HG02981 (cell line): Measurements from ENCODE around the gene R3HDM4.

Experiments used
- ATAC-seq: cut with Tn5 transposase; IDR thresholded peaks from one replicate; pipeline ENCODE4 v1.9.1; 2021; ENCODE audit warnings: mild to moderate bottlenecking, moderate library complexity; ENCODE audit not compliant: unreplicated experiment

The R3HDM4 gene

DNA sequence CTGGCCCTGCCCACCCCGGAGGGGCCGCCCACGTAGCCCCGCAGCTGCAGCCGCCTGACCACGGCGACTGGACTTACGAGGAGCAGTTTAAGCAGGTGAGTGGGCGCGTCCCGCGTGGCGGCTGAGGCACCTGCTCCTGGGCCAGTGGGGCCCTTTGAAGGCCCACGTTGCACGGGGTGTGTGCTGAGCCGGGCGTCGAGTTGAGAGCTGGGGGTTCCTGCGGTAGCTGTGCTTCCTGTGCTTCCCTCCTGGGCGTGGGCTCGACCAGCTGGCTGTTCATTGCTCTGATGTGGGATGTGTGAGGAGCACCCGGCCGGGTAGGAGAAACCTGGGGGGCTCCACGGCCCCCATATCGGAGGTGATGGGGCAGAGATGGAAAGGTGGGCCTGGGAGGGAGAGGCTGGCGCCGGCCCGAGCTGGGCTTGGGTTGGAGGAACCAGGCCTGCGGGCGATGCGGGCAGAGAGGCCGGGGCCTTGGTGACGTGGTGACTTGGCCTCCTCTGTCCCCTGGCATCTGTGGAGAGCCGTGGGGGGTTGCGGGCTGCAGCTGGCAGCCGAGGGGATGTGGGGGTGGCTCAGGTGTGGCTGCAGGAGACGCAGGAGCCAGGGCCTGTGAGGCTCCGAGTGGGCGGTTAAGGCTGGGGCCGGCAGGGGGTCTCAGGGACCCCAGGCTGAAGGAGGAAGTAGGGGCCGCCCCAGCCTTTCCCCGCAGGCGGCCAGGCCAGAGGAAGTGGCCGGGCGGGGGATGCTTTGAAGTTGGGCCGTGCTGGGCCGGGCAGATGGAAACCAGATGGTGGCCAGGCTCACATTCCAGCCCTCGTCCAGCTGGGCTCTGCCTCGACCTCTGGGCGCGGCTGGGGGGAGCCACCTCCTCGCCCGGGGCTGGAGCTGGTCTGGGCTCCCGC is 19.9 kb upstream of the R3HDM4 start:
- ATAC-seq = no peak

- ATAC-seq = no peak
Observed at GRCh38 chr19:931860-932647, 19.0 kb upstream of the R3HDM4 start.

DNA sequence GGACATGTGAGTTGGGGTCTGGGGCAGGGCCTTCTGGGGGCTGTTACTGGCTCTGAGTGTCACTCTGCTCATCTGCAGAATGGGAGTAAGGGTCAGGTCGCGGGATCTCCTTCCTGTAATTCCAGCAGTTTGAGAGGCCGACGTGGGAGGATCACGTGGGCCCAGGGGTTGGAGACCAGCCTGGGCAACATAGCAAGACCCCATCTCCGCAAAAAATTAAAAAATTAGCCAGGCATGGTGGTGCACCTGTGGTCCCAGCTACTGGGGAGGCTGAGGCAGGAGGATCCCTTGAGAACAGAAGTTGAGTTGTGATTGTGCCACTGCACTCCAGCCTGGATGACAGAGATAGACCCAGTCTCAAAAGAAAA is 16.9 kb upstream of the R3HDM4 start:
- no peak for ATAC-seq

GRCh38 chr19:929203-929890 is 16.3 kb upstream of the R3HDM4 start:
- ATAC-seq = no peak

DNA sequence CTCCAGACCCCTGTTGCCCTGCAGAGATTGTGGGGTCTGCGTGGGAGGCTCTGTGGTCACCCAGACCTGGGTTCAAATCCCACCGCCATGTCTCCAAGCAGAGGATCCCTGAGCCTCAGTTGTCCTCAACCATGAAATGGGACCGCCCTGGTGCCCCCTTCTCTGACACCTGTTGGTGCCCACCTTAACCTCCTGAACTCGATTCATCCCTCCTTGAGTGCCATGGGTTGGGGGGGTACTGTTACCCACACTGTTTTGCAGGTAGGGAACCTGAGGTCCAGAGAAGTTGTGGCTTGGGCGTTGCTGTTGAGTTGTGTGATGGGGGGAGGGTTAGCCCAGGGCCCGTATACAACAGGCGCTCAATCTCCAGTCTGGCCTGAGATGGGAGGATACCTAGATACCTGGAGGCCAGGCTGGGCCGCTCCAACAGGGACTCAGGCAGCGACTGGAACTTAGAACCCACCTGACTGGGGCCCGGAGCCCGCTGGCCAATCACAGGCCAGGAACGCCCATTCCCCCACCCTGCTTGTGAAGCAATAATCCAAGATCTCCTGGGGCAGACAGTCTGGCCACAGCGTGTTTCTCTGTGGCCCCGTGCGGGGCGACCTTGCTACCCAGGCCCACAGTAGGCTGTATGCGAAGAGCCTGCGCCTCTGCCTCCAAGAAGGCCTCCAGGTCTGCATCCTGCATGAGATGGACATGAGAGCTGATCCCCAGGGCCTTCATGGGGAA is 15.6 kb upstream of the R3HDM4 start:
- ATAC-seq = no peak

DNA sequence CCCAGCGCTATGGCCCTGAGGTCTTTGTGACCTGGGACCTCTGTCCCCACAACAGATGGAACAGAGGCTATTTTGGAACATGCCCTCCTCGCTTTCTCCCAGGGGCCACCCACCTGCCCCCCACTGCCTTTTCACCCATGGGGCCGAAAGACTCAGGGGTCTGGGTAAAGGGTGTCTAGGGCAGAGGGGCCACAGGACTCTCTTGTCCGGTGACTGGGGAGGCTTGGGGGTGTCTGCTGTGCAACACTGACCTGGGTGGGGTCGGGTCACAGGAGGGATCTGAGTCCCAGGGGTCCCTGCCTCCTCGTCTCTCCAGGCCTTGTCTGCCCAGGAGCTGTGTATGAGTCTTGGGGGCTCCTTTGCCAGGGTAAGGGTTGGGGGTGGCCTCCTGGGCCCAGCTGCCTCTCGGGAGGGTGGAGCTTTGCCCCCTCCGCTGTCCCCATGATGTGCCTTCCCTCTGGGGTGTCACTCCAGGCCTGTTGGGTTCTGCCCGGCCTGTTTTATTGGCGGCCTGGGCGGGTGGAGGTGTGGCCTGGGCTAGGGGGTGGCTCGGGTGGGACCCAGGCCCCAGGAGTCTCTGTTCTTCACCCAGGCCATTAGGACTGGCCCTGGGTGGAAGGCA is 14.9 kb upstream of the R3HDM4 start:
- ATAC-seq = no peak

DNA sequence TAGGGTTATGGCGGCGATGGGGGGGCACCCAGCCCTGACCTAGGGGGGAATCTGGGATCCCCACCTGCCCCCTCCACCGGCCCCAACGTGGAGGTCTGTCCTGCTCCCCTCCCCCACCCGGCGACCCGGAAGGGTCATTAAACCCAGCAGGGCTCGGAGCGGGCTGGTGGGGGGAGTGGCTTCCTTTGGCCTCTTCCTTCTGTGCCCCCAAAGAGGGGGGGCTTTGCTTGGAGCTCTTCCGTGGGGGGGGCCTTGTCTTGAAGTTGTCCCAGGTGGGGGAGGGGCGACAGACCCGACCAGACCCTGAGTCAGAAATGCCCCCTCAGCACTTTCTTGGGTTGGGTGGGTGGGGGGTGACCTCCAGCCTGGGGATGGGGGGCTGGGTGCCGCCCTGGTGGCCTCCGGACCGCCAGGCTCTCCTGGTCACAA is 14.3 kb upstream of the R3HDM4 start:
- ATAC-seq = no peak

DNA sequence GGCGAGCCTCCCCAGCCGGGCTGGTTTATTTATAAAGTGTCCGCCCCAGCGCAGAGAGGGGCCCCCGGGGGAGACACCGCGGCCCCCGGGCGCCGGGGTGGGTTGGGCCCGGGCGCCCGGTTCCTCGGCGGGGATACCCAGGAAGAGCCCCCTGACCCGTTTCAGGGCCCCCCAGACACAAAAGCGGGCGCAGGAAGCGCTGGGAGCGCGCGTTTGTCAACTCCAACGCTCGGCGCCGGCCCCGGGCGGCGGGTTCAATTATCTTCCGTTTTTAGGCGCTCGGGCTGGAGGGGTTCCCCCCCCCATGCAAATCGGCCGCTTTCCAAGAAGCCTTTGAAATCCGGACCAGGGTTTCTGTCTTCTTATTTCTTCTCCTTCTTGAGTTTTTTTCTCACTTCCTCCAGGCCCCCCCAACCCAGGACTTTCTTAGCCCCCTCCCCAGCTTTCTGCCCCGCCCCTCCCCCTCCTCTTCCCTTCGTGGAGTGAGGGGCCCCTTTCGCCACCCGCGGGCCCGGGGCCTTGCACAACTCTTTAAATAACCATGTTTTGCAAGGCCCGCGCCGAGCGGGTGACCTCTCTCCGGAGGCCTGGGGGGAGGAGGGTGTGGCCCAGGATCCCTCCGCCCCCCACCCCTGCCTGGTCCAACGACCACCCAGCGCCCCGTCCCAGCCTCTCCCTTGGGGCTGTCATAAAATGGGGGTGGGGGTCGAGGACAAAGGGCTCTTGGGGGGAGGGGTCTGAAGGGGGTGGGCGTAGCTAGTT is 13.8 kb upstream of the R3HDM4 start:
- ATAC-seq = no peak

- no peak for ATAC-seq
Observed at GRCh38 chr19:926323-926588, 13.2 kb upstream of the R3HDM4 start.

- peak; percentile 45 for ATAC-seq
Observed at GRCh38 chr19:925526-926322, 12.7 kb upstream of the R3HDM4 start, which contains the start of gene ARID3A. TSS of gene ARID3A (plus strand) at chr19:926035. CDS start at chr19:929529, 3,494 bp downstream.

- ATAC-seq = peak; percentile 11
Observed at GRCh38 chr19:925087-925525, 12.1 kb upstream of the R3HDM4 start.

- no peak for ATAC-seq
Observed at GRCh38 chr19:924553-925086, 11.6 kb upstream of the R3HDM4 start.

DNA sequence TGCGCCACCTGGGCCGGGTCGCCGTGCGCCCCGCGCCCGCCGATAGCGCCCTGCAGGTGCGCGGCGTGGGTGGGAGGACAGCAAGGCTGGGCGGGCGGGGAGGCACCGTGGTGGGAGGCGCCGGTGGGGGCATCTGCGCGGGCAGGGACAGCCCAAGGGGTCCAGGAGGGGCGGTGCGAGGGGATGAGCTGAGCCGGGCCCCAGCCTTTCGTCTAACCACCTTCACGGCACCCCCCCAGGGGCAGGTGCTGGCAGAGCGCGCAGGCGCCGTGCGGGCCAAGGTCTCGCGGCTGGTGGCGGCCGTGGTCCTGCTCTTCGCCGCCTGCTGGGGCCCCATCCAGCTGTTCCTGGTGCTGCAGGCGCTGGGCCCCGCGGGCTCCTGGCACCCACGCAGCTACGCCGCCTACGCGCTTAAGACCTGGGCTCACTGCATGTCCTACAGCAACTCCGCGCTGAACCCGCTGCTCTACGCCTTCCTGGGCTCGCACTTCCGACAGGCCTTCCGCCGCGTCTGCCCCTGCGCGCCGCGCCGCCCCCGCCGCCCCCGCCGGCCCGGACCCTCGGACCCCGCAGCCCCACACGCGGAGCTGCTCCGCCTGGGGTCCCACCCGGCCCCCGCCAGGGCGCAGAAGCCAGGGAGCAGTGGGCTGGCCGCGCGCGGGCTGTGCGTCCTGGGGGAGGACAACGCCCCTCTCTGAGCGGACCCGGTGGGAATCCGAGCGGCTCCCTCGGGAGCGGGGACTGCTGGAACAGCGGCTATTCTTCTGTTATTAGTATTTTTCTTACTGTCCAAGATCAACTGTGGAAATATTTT is 7.2 kb upstream of the R3HDM4 start:
- ATAC-seq = no peak

DNA sequence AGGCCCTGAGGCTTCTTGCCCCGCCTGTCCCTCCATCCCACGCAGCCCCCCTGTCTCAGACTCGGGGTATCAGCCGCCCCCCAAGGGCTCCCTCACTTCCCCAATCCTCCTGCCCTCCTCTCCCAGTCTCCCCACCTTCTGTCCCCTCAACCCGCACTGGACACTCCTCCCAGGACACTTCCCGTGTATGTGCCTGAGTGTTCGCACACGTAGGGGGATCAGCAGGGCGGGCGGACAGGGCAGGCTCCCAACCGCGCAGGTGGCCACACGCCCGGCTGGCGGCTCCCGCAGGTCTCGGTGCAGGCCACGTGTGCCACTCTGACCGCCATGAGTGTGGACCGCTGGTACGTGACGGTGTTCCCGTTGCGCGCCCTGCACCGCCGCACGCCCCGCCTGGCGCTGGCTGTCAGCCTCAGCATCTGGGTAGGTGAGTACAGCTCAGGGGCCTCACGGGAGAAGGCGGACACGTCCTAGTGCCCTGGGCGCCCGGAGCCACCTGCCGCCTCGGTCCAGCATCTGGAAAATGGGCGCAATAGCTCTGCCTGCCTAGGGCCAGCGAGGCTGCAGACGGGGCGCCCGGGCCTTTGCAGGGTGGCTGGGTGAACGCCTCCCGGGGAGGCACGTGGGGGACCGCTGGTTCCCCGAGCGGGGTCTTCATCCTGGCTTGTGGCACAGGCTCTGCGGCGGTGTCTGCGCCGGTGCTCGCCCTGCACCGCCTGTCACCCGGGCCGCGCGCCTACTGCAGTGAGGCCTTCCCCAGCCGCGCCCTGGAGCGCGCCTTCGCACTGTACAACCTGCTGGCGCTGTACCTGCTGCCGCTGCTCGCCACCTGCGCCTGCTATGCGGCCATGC is 6.4 kb upstream of the R3HDM4 start:
- no peak for ATAC-seq

GRCh38 chr19:918481-919198 is 5.6 kb upstream of the R3HDM4 start:
- no peak for ATAC-seq

DNA sequence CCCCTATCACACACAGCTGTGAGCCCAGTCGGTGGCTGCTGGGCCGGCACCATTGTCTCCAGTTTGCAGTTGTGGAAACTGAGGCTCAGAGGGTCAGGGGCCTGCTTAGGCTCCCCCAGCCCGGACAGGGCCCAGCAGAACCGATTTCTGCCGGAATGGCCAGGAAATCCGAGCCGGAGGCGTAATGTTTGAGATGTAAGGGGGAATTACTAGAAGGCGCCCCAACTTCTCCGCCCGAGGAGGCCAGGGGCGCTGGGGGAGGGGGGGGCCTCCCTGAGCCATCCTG is 5.1 kb upstream of the R3HDM4 start:
- ATAC-seq = no peak
